GM12892 (cell line): ENCODE data around the gene RHAG.

ENCODE experiments used
- POLR2A ChIP-seq: IDR thresholded peaks from 2 replicates; pipeline ENCODE4 v1.6.1; 2011; ENCODE audit warnings: low read depth, low read length, control low read depth
- POLR2AphosphoS5 ChIP-seq: IDR thresholded peaks from 2 replicates; pipeline ENCODE4 v1.6.1; 2011; ENCODE audit warnings: low read depth, low read length, control low read depth
- TAF1 ChIP-seq: IDR thresholded peaks from 2 replicates; pipeline ENCODE4 v1.6.1; 2011; ENCODE audit warnings: low read depth, mild to moderate bottlenecking, control low read depth, low read length, borderline replicate concordance

DNA sequence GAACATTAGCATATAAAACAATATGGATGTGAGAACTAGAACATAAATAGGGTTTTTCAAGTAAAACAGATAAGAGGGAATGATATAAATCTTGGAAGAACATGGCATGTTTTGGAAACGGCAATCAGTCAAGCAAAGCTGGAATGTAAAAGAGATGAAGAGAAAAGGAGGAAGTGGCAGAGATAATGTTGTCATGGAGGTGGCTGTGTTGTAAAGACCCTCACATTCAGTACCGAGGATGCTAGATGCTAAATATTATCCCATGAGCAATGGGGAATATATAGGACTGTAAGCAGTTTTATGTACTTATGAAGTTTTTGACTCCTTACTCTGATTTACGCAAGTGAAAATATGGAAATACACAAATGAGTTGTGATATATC, 702 bp upstream of the RHAG start:
- TF ChIP-seq POLR2A (no peak), TAF1 (no peak), POLR2AphosphoS5 (no peak)
